Caco-2 (cell line): ENCODE measurements around the gene GAB2. TPM values are rescaled to one million over a fixed set of nuclear protein-coding genes. Genes with fewer than 3 reads are reported as not detected.

Experiments
- BruUV-seq: library from RNA; stranded (reverse); fragments of 400-500 nt; replicated peaks from 2 replicates; lab custom pipeline; 2021; lab: Mats Ljungman, UMichigan
- CTCF ChIA-PET: fragments of 300-600 bp; sonication (Branson Sonifier 250); formaldehyde crosslinking; loops from one replicate; lab custom pipeline; 2022; ENCODE audit warnings: antibody characterized with exemption; lab: Charles Lee
- POLR2A ChIA-PET: fragments of 300-600 bp; sonication (Branson Sonifier 250); formaldehyde crosslinking; loops from one replicate; lab custom pipeline; 2022; ENCODE audit warnings: antibody characterized with exemption; lab: Charles Lee
- DNase-seq, 2 experiments: peaks; one replicate each; pipeline versions ENCODE4 v3.0.0 to v3.0.0-alpha.2; 2020 to 2022
- H3K27me3 ChIP-seq: replicated peaks from 2 replicates; pipeline ENCODE4 v1.6.0; 2011; ENCODE audit warnings: low read length; ENCODE audit not compliant: control insufficient read depth, insufficient read depth
- H3K36me3 ChIP-seq: 2 replicates; pipeline ENCODE4 v1.5.1; 2011; ENCODE audit warnings: low read length; ENCODE audit not compliant: control insufficient read depth, insufficient read depth
- H3K4me1 ChIP-seq: fragments of 250-450 bp; sonication (Bioruptor Pico); 2 replicates; pipeline ENCODE4 v1.5.1; 2020; ENCODE audit warnings: mild to moderate bottlenecking
- H3K4me3 ChIP-seq: 2 replicates; pipeline ENCODE4 v1.5.1; 2011; ENCODE audit warnings: low read depth, mild to moderate bottlenecking, control low read depth, low read length
- H3K9me3 ChIP-seq: fragments of 250-450 bp; sonication (Bioruptor Pico); 2 replicates; pipeline ENCODE4 v1.5.1; 2020; ENCODE audit warnings: mild to moderate bottlenecking, moderate library complexity
- H3K27ac Mint-ChIP-seq: one replicate; pipeline ENCODE4 v1.8.0; 2022; ENCODE audit warnings: mixed read lengths; ENCODE audit not compliant: unreplicated experiment
- H3K27me3 Mint-ChIP-seq: one replicate; pipeline ENCODE4 v1.8.0; 2022; ENCODE audit warnings: mixed read lengths; ENCODE audit not compliant: insufficient read depth, unreplicated experiment
- H3K36me3 Mint-ChIP-seq: one replicate; pipeline ENCODE4 v1.8.0; 2022; ENCODE audit warnings: mild to moderate bottlenecking, mixed read lengths; ENCODE audit not compliant: insufficient read depth, unreplicated experiment
- H3K4me1 Mint-ChIP-seq: one replicate; pipeline ENCODE4 v1.8.0; 2022; ENCODE audit warnings: low read depth, mixed read lengths; ENCODE audit not compliant: unreplicated experiment
- H3K4me3 Mint-ChIP-seq: one replicate; pipeline ENCODE4 v1.8.0; 2022; ENCODE audit warnings: mild to moderate bottlenecking, moderate library complexity, mixed read lengths; ENCODE audit not compliant: unreplicated experiment
- H3K9me3 Mint-ChIP-seq: one replicate; pipeline ENCODE4 v1.8.0; 2022; ENCODE audit warnings: mixed read lengths; ENCODE audit not compliant: unreplicated experiment
- intact Hi-C: fragments of 100-400 bp; cut with micrococcal nuclease; formaldehyde crosslinking; loops from one replicate; pipeline ENCODE4 v1.10.0; 2022; ENCODE audit not compliant: unreplicated experiment
- total RNA-seq: library from RNA; stranded (reverse); gene quantifications from 2 replicates; pipeline ENCODE4 v1.2.3, GENCODE V29; 2022
- TF ChIP-seq, protein P1 (sequence below), 2 experiments: fragments of 200-600 bp in 1 of 2; IDR thresholded peaks; 1 replicate in 1 of 2; 2 replicates in 1 of 2; pipeline versions ENCODE4 v1.5.1 to v1.8.0; 2011 to 2022; ENCODE audit warnings: antibody characterized with exemption in 1 of 2, control low read depth in 1 of 2, inconsistent platforms in 1 of 2, low read depth in 1 of 2, low read length in 1 of 2, mild to moderate bottlenecking in 1 of 2, moderate library complexity in 1 of 2; ENCODE audit not compliant: insufficient read depth in 1 of 2, severe bottlenecking in 1 of 2, unreplicated experiment in 1 of 2

GAB2 gene
- total RNA-seq, 1 experiment from 2014 or later = 67.3 TPM

DNA sequence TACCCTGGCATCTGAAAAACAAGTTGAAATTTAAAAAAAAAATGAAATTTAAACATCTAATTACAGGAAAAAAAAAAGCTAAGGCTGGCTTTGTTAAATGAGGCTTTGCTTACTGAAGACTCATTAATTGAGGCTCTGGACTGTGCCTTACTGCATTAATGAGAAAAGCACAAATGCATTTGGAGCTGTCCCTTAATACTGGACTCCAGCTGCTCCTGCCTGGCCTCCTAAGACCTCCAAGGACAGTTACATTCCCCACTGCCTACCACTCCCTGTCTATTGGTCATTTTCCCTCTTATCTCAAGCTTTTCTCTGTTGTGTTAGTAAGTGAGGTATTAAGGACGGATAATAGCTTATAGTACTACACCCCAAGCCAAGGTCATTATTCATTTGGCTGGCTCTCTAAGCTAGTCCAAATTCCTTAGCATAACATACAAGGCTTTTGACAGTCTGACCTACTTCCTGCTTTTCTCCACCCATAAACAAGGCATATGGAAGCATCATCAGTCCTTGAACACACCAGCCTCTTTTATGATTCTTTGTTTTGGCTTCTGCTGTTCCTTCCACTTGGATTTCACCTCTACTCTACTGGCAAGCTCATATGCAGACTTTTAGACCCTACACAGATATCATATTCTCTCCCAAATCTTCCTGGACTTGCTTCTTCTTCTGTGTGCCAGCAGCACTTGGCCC lies 166.4 kb downstream of the GAB2 start:
- H3K4me3 ChIP-seq = no peak overlapping the region
- DNase-seq = no peak
- Mint-ChIP-seq H3K4me3 (no peak overlapping the region), H3K27ac (no peak overlapping the region), H3K27me3 (no peaks in the 10 kb centered on the region), H3K4me1 (peaks cover 7% of the 10 kb centered on the region), H3K9me3 (no peaks in the 10 kb centered on the region), H3K36me3 (peaks cover 36% of the 10 kb centered on the region)
- H3K9me3 ChIP-seq = no peaks in the 10 kb centered on the region
- peaks cover 6% of the 10 kb centered on the region; the same call in 1 of the 2 replicates for H3K4me1 ChIP-seq
- intact Hi-C loops = no loop called here
- ChIA-PET CTCF (interaction anchor here (0.7 kb wide), 1 partner anchor 11 kb away, joined by 4 read pairs; no protein-coding TSS in a partner anchor), POLR2A (no interaction called here)
- BruUV-seq = no TSS peak
- TF ChIP-seq, protein P1, sequence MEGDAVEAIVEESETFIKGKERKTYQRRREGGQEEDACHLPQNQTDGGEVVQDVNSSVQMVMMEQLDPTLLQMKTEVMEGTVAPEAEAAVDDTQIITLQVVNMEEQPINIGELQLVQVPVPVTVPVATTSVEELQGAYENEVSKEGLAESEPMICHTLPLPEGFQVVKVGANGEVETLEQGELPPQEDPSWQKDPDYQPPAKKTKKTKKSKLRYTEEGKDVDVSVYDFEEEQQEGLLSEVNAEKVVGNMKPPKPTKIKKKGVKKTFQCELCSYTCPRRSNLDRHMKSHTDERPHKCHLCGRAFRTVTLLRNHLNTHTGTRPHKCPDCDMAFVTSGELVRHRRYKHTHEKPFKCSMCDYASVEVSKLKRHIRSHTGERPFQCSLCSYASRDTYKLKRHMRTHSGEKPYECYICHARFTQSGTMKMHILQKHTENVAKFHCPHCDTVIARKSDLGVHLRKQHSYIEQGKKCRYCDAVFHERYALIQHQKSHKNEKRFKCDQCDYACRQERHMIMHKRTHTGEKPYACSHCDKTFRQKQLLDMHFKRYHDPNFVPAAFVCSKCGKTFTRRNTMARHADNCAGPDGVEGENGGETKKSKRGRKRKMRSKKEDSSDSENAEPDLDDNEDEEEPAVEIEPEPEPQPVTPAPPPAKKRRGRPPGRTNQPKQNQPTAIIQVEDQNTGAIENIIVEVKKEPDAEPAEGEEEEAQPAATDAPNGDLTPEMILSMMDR (IDR thresholded peaks at IDR 0.05; ENCODE audit: insufficient read depth in 1 of 2, low read depth in 1 of 2, low read length in 1 of 2, severe bottlenecking in 1 of 2, unreplicated experiment in 1 of 2) = no peak
- no peaks in the 10 kb centered on the region for H3K36me3 ChIP-seq
- H3K27me3 ChIP-seq = no peaks in the 10 kb centered on the region

DNA sequence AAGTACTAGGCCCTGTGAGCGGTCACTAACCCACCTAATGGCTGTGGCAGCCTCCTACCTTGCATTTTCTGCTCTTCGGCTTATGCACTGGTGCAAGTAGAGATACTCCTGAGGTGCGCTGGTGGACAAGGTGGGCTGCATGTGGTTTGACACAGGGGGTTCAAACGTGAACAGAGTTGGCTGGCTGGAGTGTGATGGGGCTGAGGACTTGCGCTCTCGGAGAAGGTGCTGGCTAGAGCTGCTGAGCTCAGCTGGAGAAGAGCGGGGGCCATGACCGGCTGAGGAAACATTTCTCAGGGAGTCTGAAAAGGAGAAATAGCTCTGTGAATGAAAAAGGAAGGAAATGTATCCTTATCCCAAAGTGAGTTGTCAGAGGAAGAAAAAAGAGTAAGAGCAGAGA lies 167.5 kb downstream of the GAB2 start:
- Mint-ChIP-seq H3K27me3 (no peaks in the 10 kb centered on the region), H3K27ac (no peak overlapping the region), H3K9me3 (no peaks in the 10 kb centered on the region), H3K4me3 (no peak overlapping the region), H3K36me3 (peaks cover 42% of the 10 kb centered on the region), H3K4me1 (peaks cover 7% of the 10 kb centered on the region)
- Histone ChIP-seq H3K36me3 (no peaks in the 10 kb centered on the region), H3K4me3 (no peak overlapping the region), H3K4me1 (peaks cover 6% of the 10 kb centered on the region; the same call in 1 of the 2 replicates), H3K27me3 (no peaks in the 10 kb centered on the region), H3K9me3 (no peaks in the 10 kb centered on the region)
- CTCF ChIA-PET = interaction anchor here (0.6 kb wide), 1 partner anchor 62 kb away, joined by 3 read pairs; the partner anchor contains the start of gene KCTD21
- no peak for DNase-seq
- intact Hi-C loops = no loop called here
- TF ChIP-seq, protein P1 (IDR thresholded peaks at IDR 0.05; ENCODE audit: insufficient read depth in 1 of 2, low read depth in 1 of 2, low read length in 1 of 2, severe bottlenecking in 1 of 2, unreplicated experiment in 1 of 2) = no peak
- BruUV-seq = no TSS peak
- POLR2A ChIA-PET = no interaction called here

DNA sequence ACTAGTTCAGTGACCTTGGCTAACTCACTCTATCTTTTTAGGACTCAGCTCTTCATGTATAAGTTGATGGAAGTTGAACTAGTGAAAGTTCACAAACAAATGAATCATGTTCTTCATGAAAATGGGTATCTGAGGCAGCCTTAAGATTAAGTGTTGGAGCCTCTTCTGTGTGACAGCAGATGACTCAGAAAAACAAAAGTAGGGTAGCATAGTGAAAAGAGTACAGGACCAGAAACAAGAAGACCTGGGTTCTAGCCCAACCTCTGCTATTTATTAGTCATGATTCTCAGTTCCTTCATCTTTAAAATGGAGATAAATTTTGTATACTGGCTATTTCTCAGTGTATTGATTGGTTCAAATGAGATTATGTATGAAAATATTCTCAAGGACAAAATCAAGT lies 168.7 kb downstream of the GAB2 start:
- H3K27ac Mint-ChIP-seq = no peak overlapping the region
- peaks cover 48% of the 10 kb centered on the region for H3K36me3 Mint-ChIP-seq
- TF ChIP-seq, protein P1 (IDR thresholded peaks at IDR 0.05; ENCODE audit: insufficient read depth in 1 of 2, low read depth in 1 of 2, low read length in 1 of 2, severe bottlenecking in 1 of 2, unreplicated experiment in 1 of 2) = no peak
- no peaks in the 10 kb centered on the region for H3K9me3 Mint-ChIP-seq
- H3K4me3 ChIP-seq = no peak overlapping the region
- no peak overlapping the region for H3K4me3 Mint-ChIP-seq
- DNase-seq = no peak
- H3K4me1 ChIP-seq = peaks cover 6% of the 10 kb centered on the region; the same call in 1 of the 2 replicates
- H3K27me3 ChIP-seq = no peaks in the 10 kb centered on the region
- peaks cover 7% of the 10 kb centered on the region for H3K4me1 Mint-ChIP-seq
- intact Hi-C loops = no loop called here
- ChIA-PET POLR2A (no interaction called here), CTCF (no interaction called here)
- no peaks in the 10 kb centered on the region for H3K36me3 ChIP-seq
- BruUV-seq = no TSS peak
- H3K27me3 Mint-ChIP-seq = no peaks in the 10 kb centered on the region
- no peaks in the 10 kb centered on the region for H3K9me3 ChIP-seq
